Parathyroid adenoma (tissue), 2 donors: ENCODE data around the gene DOCK2.

Experiments
- H2AFZ ChIP-seq: fragments of 300-600 bp; sonication (generic); one replicate; pipeline ENCODE4 v1.7.0; 2017; ENCODE audit warnings: antibody characterized with exemption, mild to moderate bottlenecking
- H3K27ac ChIP-seq: fragments of 300-600 bp; sonication (generic); one replicate; pipeline ENCODE4 v1.7.0; 2017
- H3K27me3 ChIP-seq: fragments of 300-600 bp; sonication (generic); one replicate; pipeline ENCODE4 v1.7.0; 2017; ENCODE audit warnings: low read length; ENCODE audit not compliant: control insufficient read depth, insufficient read depth
- H3K36me3 ChIP-seq: fragments of 300-600 bp; sonication (generic); one replicate; pipeline ENCODE4 v1.7.0; 2017; ENCODE audit warnings: low read length; ENCODE audit not compliant: control insufficient read depth, insufficient read depth
- H3K4me1 ChIP-seq: fragments of 300-600 bp; sonication (generic); one replicate; pipeline ENCODE4 v1.7.0; 2017; ENCODE audit warnings: control low read depth
- H3K4me2 ChIP-seq: fragments of 300-600 bp; sonication (generic); one replicate; pipeline ENCODE4 v1.7.0; 2017; ENCODE audit warnings: low read length
- H3K4me3 ChIP-seq: fragments of 300-600 bp; sonication (generic); one replicate; pipeline ENCODE4 v1.7.0; 2017; ENCODE audit warnings: low read depth, low read length
- H3K79me2 ChIP-seq: fragments of 300-600 bp; sonication (generic); one replicate; pipeline ENCODE4 v1.7.0; 2017; ENCODE audit warnings: control low read depth
- H3K9ac ChIP-seq: fragments of 300-600 bp; sonication (generic); one replicate; pipeline ENCODE4 v1.7.0; 2017; ENCODE audit warnings: mild to moderate bottlenecking
- H3K9me3 ChIP-seq: fragments of 300-600 bp; sonication (generic); one replicate; pipeline ENCODE4 v1.7.0; 2017; ENCODE audit warnings: low read length; ENCODE audit not compliant: control insufficient read depth
- TF ChIP-seq, protein P1 (sequence below): fragments of 300-600 bp; sonication (generic); IDR thresholded peaks from one replicate; pipeline ENCODE4 v1.7.0; 2017; ENCODE audit warnings: antibody characterized with exemption, mild to moderate bottlenecking
- donor health status: primary hyperparathyroidism.

DOCK2 gene

DNA sequence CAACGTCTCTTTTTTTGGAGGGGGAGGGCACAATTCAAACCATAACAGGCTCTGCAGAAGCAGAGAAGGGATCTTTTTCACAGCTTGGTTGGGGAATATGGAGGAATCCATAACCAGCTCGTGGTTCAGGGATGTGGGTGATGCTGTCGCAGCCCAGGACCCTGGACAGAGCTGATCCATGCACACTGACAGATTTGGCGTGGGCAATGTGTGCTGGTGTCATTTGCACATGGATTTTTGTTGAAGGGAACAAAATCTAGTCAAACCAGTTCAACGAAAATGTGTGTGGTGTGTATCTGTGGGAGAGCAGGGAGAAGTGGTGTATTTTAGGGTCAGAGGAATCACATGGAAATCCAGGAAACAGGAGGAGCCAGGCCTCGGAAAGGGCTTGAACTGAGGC is 4.2 kb downstream of the DOCK2 start:
- TF ChIP-seq, protein P1, sequence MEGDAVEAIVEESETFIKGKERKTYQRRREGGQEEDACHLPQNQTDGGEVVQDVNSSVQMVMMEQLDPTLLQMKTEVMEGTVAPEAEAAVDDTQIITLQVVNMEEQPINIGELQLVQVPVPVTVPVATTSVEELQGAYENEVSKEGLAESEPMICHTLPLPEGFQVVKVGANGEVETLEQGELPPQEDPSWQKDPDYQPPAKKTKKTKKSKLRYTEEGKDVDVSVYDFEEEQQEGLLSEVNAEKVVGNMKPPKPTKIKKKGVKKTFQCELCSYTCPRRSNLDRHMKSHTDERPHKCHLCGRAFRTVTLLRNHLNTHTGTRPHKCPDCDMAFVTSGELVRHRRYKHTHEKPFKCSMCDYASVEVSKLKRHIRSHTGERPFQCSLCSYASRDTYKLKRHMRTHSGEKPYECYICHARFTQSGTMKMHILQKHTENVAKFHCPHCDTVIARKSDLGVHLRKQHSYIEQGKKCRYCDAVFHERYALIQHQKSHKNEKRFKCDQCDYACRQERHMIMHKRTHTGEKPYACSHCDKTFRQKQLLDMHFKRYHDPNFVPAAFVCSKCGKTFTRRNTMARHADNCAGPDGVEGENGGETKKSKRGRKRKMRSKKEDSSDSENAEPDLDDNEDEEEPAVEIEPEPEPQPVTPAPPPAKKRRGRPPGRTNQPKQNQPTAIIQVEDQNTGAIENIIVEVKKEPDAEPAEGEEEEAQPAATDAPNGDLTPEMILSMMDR = no peak
- no peaks in the 10 kb centered on the region for H3K9me3 ChIP-seq
- peaks cover 5% of the 10 kb centered on the region for H3K27me3 ChIP-seq
- no peaks in the 10 kb centered on the region for H3K79me2 ChIP-seq
- H3K4me3 ChIP-seq = no peak overlapping the region
- H3K4me2 ChIP-seq = no peak overlapping the region
- H3K9ac ChIP-seq = no peak overlapping the region
- H3K27ac ChIP-seq = no peak overlapping the region
- no peaks in the 10 kb centered on the region for H3K36me3 ChIP-seq
- no peak overlapping the region for H2AFZ ChIP-seq
- H3K4me1 ChIP-seq = no peaks in the 10 kb centered on the region

DNA sequence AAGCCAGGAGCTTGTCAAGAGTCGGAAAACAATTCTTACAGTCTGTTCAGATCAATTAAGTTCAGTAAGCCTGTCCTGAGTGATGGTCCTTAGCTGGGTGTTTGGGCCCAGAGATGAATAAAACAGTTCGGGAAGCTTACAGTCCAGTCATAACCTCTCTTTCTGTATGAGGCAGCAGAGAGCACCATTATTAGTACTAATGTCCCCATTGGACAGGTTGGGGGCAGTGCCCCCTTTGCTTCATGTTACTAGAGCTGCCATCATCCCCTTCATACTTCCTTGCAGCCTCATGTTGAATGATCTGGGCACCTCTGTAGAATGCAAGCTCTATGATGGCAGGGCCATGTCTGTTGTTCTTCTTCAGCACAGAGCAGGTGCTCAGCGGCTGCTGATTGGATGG is 9.8 kb downstream of the DOCK2 start:
- H3K27me3 ChIP-seq = no peaks in the 10 kb centered on the region
- H3K9ac ChIP-seq = no peak overlapping the region
- TF ChIP-seq, protein P1 = no peak
- H3K36me3 ChIP-seq = no peaks in the 10 kb centered on the region
- H3K4me2 ChIP-seq = no peak overlapping the region
- H3K4me3 ChIP-seq = no peak overlapping the region
- H3K27ac ChIP-seq = no peak overlapping the region
- no peak overlapping the region for H2AFZ ChIP-seq
- no peaks in the 10 kb centered on the region for H3K4me1 ChIP-seq
- H3K79me2 ChIP-seq = no peaks in the 10 kb centered on the region
- H3K9me3 ChIP-seq = no peaks in the 10 kb centered on the region

DNA sequence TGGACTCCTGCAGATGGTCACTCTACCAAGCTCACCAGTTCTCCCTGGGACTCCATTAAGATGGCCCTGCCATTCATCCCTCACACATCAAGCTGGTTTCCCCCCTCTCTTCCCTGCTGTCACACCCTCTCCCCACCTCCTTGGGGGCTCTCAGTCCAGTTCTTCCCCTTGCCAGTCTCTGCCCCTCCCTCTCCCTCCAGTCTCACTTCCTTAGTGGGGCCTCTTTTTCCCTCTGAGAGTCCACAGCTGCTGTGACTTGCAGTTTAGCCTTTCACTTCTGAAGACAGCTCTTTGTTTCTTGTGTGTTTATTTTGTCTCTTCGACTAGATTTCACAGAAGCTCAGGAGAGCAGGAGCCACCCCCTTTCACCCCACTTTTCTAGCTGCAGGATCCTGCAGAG is 10.5 kb downstream of the DOCK2 start:
- Histone ChIP-seq H3K4me3 (no peak overlapping the region), H3K27ac (no peak overlapping the region), H3K27me3 (no peaks in the 10 kb centered on the region), H3K4me2 (no peak overlapping the region), H3K36me3 (no peaks in the 10 kb centered on the region), H3K9ac (no peak overlapping the region), H2AFZ (no peak overlapping the region), H3K4me1 (no peaks in the 10 kb centered on the region), H3K79me2 (no peaks in the 10 kb centered on the region), H3K9me3 (no peaks in the 10 kb centered on the region)
- TF ChIP-seq, protein P1 = no peak

DNA sequence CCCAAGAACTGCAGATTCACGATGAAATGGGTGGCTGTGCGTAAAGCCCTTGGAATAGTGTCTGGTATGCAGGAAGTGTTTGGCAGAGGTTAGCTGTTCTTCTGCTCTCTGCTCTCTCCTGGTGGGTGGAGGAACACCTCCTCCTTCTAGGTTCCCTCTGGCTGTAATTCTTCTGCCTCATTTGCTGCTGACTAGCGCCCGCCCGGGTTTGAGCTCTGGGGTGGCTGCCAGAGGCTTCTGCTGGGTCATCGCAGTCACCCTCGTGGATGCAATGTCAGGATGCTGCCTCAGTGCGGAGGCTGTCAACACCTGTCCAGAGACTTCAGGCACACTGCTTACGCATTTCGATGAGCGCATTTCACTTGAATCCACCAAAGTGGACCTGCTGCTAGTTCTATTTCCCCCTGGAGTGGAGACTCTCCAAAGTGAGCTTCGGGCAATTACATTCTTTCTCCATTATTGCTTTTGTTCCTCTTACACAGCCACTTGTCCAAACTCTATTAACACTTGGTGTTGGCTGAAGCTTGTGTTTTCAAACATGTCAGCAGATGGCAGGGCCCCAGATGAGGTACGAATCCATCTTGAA is 11.7 kb downstream of the DOCK2 start:
- no peaks in the 10 kb centered on the region for H3K79me2 ChIP-seq
- H2AFZ ChIP-seq = no peak overlapping the region
- no peak overlapping the region for H3K9ac ChIP-seq
- no peaks in the 10 kb centered on the region for H3K9me3 ChIP-seq
- no peaks in the 10 kb centered on the region for H3K4me1 ChIP-seq
- no peak overlapping the region for H3K4me2 ChIP-seq
- H3K4me3 ChIP-seq = no peak overlapping the region
- H3K36me3 ChIP-seq = no peaks in the 10 kb centered on the region
- H3K27me3 ChIP-seq = no peaks in the 10 kb centered on the region
- H3K27ac ChIP-seq = no peak overlapping the region
- TF ChIP-seq, protein P1 = no peak

DNA sequence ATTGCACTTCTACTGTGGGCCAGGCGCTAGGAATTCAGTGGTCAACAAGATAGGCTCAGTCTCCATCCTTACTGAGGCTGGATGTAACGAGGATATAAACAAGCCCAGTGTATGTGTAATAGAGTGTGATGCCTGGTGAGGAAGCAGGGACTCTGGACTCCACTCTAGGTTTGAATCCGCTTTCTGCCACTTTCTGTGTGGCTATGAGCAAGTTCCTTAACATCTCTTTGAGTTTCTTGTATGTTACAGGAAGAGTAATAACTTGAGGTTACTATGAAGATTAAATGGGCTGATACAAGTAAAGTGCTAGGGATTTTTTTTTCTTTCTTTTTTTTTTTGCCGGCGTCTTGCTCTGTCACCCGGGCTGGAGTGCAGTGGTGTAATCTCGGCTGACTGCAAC is 12.4 kb downstream of the DOCK2 start:
- H2AFZ ChIP-seq = no peak overlapping the region
- no peaks in the 10 kb centered on the region for H3K79me2 ChIP-seq
- H3K4me1 ChIP-seq = no peaks in the 10 kb centered on the region
- H3K4me2 ChIP-seq = no peak overlapping the region
- no peak overlapping the region for H3K4me3 ChIP-seq
- no peaks in the 10 kb centered on the region for H3K36me3 ChIP-seq
- H3K27ac ChIP-seq = no peak overlapping the region
- TF ChIP-seq, protein P1 = no peak
- H3K9me3 ChIP-seq = no peaks in the 10 kb centered on the region
- H3K9ac ChIP-seq = no peak overlapping the region
- H3K27me3 ChIP-seq = no peaks in the 10 kb centered on the region
